Retinal pigment epithelial cell (primary cell): Measurements from ENCODE around the gene TINAGL1.
A peak's percentile ranks its signal among the peaks of the same experiment; 100 is the strongest.

Source experiments
- DNase-seq: peaks from one replicate; pipeline ENCODE4 v3.0.0-alpha.2; 2010; ENCODE audit warnings: low read depth
- H3K4me3 ChIP-seq: 2 replicates; pipeline ENCODE4 v1.5.1; 2011; ENCODE audit warnings: mild to moderate bottlenecking, low read length, control low read depth, moderate library complexity
- TF ChIP-seq, protein P1 (sequence below): conservative IDR thresholded peaks from 2 replicates; pipeline ENCODE4 v1.5.1; 2011; ENCODE audit warnings: low read depth, low read length, control low read depth, inconsistent platforms

TINAGL1 gene

DNA sequence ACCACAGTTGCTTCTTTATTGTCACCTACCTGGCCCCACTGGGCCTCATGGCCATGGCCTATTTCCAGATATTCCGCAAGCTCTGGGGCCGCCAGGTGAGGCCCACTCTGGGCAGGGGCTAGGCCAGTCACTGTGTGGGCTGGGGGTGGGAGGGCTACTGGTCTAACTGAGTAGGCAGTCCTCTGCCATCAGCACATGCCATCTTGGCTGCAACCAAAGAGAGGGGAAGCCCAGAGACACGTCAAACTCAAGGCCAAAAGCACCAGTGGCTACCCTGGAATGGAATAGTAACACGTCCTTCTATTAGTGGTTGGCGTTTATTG lies 45.1 kb downstream of the TINAGL1 start:
- H3K4me3 ChIP-seq = no peak overlapping the region
- TF ChIP-seq, protein P1, sequence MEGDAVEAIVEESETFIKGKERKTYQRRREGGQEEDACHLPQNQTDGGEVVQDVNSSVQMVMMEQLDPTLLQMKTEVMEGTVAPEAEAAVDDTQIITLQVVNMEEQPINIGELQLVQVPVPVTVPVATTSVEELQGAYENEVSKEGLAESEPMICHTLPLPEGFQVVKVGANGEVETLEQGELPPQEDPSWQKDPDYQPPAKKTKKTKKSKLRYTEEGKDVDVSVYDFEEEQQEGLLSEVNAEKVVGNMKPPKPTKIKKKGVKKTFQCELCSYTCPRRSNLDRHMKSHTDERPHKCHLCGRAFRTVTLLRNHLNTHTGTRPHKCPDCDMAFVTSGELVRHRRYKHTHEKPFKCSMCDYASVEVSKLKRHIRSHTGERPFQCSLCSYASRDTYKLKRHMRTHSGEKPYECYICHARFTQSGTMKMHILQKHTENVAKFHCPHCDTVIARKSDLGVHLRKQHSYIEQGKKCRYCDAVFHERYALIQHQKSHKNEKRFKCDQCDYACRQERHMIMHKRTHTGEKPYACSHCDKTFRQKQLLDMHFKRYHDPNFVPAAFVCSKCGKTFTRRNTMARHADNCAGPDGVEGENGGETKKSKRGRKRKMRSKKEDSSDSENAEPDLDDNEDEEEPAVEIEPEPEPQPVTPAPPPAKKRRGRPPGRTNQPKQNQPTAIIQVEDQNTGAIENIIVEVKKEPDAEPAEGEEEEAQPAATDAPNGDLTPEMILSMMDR = no peak
- DNase-seq = no peak

DNA sequence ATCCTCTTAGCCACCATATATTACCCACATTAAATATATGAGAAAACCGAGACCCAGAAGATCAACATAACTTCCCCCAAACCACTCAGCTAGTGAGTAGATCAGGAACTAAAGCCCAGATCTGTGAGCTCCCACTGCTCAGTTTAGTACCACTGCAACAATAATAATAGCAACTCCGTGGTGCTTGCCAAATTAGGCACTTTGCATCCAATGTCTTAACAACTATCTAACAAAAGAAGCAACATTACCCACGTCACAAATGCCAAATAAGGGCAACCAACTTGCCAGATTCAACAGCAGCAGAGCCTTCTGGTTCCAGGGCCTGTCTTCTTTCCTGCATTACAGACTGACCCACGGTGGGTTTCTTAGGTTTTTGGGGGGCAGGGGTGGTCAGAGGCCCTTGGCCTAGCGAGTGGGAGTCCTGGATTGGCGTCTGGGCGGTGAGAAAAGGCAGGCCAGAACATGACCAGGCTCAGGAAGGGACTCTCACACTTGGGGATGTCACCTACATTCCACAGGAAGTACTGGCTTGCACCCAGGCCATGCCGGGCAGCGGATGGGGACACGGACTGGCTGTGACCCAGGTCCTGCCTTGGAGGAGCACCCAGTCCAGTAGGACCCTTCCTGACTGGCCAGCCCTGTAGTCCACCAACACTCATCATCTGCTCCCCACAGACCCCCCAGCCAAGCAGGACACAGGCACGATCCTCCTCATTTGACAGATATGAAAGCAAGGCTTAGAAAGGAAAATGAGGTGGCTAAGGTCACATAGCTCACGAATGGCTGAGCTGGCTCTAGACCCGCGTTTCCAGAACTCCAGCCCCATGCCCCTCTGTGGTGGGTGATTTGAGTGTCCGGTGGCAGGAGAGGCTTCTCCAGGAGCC lies 45.8 kb downstream of the TINAGL1 start:
- TF ChIP-seq, protein P1 = no peak
- H3K4me3 ChIP-seq = no peak overlapping the region
- no peak for DNase-seq

DNA sequence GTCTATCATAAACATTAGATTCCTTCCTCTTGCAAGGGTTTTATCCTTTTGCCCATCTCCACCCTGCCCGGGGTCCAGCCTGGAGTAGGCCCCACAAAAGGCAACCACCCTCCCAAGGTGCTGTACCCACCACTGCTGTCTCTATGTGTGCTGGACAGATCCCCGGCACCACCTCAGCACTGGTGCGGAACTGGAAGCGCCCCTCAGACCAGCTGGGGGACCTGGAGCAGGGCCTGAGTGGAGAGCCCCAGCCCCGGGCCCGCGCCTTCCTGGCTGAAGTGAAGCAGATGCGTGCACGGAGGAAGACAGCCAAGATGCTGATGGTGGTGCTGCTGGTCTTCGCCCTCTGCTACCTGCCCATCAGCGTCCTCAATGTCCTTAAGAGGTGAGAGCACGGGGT lies 47.0 kb downstream of the TINAGL1 start:
- no peak for DNase-seq
- H3K4me3 ChIP-seq = no peak overlapping the region
- TF ChIP-seq, protein P1 = no peak

DNA sequence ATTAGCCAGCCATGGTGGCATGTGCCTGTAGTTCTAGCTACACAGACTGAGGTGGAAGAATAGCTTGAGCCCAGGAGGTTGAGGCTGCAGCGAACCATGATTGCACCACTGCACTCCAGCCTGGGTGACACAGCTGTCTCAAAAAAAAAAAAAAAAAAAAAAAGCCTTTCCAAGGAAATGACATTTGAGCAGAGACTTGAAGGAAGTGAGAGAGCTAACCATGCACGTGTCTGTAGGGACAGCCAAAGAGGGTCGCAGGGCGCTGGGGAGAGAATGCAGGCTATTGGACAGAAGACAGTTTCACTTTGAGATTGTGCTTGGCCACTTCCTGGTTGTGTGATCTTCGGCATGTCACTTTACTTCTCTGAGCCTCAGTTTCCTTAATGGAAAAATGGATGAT lies 48.0 kb downstream of the TINAGL1 start:
- no peak for DNase-seq
- TF ChIP-seq, protein P1 = no peak
- no peak overlapping the region for H3K4me3 ChIP-seq

DNA sequence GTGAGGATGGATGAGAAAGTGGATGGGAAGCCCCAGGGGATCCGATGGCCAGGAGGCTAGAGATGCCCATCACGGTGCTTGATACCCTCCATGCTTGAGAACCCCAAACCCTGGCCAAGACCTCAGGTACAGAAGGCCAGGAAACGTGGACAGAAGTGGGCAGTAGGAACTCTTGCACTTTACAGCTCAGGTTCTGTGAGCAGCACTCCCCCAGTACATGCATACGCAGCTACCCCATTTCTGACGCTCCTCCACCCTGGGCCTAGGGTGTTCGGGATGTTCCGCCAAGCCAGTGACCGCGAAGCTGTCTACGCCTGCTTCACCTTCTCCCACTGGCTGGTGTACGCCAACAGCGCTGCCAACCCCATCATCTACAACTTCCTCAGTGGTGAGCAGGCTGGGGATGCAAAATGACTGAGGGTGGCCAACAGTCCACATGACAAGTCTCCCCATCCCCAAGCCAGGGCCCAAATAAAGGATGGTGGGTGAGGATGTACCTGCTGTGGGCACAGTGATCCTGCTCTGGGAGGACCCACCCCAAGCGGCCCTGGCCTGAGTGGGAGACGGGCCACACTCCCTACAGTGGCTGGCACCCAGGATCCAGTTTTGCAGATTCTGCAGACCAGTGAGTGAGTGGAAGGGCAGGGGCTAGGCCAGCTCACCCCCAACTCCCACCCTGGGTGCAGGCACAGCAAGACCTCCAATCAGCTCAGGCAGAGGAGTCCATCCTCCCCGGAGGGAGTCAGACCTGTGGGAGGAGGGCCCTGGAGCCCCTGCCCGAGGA lies 48.6 kb downstream of the TINAGL1 start:
- TF ChIP-seq, protein P1 = no peak
- DNase-seq = no peak
- no peak overlapping the region for H3K4me3 ChIP-seq

DNA sequence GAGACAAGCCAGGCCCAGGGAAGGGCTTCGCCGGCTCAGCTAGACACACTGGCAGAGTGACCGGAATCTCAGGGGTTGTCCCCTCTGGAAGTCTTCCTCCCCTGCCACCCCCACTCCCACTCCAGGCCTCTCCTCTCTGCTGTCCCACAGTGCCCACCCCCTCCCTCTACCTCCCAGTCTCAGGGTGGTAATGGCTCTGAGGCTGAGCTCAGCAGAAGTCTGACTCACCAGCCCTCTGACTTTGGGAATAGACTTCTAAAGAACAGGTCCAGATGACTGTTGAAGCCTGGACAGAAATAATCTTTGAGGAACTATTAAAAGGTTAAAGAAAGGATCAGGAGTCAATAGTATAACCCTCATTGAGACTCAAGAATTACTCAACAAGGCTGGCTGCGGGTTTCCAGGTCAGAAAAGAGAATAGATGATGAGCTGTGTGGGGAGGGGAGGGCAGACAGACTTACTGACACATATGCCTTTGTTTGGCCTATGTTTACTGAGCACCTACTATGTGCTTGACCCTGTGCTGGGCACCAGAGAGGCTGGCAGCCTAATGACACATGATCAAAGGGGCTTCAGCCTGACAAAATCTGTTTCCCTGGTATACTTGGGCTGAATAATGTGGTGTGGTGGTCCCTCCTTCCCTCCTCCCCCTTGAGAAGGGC lies 49.4 kb downstream of the TINAGL1 start:
- peak; percentile 18 for DNase-seq
- no peak overlapping the region for H3K4me3 ChIP-seq
- TF ChIP-seq, protein P1 = no peak
